Measurements from ENCODE around the gene TNNC1.

TNNC1 gene

GRCh38 chr3:52428151-52429005 lies 25.5 kb downstream of the TNNC1 start:
- peak in 2 of 5 donors; percentile 19 to 45 for DNase-seq

- DNase-seq, result no peak
These were observed 30.7 kb downstream of the TNNC1 start for GRCh38 chr3:52423173-52423572.

- DNase-seq, result no peak
These were observed 31.2 kb downstream of the TNNC1 start for GRCh38 chr3:52422669-52423068.

DNA sequence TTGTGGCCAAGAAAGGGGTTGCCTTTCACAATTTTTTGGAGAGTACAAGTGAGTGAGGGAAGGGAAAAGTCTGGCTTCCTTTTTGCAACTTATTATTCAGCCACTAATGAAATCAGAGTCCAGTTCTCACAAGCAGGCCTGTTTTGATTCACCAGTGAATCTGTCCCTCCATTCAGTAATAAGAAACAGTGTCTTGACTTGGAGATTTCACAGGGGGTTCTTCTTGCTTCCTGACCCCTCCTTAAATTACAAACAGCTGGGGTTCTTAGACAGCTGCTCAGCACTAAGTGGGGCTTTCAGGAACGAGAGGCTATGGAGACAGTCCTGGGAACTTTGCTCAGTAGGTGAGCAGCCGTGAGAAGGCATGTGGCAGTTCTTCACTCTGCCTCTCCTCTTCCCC lies 33.5 kb downstream of the TNNC1 start:
- no peak for DNase-seq

GRCh38 chr3:52415800-52416199 lies 38.0 kb downstream of the TNNC1 start:
- DNase-seq, result no peak

GRCh38 chr3:52408466-52408865 lies 45.4 kb downstream of the TNNC1 start:
- no peak for DNase-seq

DNA sequence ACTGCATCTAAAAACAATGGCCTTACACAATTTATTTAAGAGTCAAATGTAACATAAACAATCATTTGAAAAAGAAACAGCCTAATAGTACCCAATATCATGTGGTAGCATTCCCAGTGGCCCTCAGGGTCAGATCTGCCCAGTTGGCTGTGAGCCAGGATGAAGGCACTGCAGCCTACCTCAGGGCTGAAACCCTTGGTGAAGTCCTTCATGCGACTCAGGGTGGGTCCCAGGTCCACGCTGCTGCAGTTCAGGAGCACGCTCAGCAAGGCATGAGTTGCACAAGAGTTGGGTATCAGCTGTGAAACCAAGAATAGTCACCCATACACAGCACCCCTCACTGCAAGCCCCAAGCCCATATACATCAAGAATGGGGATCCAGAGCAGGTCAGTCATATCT lies 46.1 kb downstream of the TNNC1 start:
- DNase-seq, result peak in 1 of 5 donors; percentile 9

- DNase-seq, result peak in 1 of 5 donors; percentile 7
These were observed 46.9 kb downstream of the TNNC1 start for GRCh38 chr3:52406791-52407510.

GRCh38 chr3:52406231-52406661 lies 47.6 kb downstream of the TNNC1 start:
- peak in 1 of 5 donors; percentile 7 for DNase-seq

DNA sequence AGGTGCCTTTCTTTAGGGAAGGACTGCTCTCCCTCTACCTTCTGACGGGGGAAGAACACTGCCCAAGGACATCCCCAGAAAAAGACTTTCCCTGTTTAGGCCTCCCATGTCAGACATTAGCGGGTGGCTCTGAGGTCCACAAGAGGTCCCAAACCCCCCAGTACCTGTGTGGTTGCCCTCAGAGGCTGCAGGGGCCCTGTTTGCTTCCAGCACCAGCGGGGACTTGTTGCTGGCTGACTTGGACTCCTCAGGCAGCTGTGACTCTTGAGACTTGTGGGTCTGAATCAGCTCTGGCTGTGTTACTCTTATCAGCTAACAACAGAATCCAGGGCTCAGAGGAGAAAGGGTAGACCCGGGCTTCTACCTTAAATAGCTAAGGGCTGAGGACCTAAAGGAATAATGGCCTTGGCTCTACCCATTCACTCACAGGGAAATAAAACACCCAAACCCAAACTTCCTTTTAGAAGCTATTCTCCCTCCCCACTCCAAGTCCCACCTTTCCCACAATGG lies 48.2 kb downstream of the TNNC1 start:
- DNase-seq, result no peak

GRCh38 chr3:52405066-52405465 lies 48.8 kb downstream of the TNNC1 start:
- DNase-seq, result no peak

- no peak for DNase-seq
These were observed 49.5 kb downstream of the TNNC1 start for GRCh38 chr3:52404391-52404790.

- DNase-seq, result peak in 1 of 5 donors; percentile 3
These were observed 49.9 kb downstream of the TNNC1 start for GRCh38 chr3:52403955-52404354.

DNA sequence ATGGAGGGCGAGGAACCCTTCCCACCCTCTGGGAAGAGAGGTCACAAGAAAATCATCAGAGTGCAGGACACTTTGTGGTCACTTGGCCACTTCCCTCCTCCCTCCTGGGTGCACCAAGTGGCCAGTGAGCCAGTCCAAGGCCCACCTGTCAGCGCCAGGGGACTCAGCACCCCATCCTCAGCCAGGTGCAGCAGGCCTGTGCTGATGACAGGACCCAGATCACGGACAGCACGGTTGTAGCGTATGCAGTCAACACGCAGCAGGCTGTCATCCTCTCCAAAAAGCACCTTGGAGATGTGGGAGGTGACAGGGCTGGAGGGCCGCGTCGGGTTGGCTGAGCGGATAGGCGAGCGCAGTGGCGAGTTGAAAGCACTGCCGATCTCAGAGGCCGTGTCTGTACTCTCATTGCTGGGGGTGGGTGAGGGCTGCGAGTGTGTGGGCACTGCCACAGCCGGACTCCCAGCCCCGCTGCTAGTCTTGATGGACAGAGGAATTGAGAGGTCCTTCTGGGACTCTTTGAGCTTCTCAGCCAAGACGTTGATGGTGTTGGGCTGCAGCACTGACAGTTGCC lies 50.5 kb downstream of the TNNC1 start:
- peak in 1 of 5 donors; percentile 9 for DNase-seq

DNA sequence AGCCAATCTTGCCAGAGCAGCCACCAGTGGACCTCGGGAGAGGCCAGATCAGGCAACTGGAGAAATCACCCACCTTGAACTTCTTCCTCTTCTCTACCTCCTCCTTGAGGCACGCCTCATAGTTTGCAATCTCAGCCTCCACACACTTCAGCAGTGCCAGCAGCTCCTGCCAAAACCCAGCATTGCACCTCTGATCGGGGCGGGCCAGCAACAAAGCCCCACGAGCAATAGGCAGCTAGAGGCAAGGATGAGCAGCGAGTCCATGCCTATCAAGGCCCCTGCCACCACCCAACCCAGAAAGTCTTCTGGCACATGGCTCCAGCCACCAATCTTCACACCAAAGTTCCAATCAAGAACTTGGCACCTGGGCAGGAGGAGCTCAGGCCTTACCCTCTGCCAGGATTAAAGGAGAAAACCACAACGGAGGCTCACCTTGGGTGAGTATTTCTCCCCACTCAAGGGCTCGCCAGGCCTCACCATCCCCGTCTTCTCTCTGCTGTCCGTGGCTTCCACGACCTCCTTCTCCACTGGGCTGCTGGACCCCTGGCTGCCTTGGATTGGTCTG lies 51.1 kb downstream of the TNNC1 start:
- peak in 1 of 5 donors; percentile 9 for DNase-seq

DNA sequence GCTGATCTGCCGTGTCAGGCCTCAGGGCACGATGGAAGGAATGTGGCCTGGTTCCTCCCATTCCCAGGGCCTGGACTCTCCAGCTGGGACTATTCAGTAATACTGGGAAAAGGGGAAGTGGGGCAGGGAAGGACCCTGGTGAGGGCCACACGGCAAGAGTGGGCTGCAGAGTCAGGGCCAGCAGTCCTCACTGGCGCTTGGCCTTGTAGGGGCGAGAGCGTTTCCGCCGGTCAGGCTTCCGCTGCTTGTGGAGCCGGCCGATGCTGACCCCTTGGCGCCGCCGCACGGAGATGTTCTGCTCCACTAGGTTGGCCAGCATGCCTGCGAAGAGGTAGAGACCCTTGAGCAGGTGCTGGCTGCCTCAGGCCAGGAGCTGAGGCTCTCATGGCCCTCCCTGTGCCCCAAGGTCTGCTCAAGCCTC lies 51.7 kb downstream of the TNNC1 start:
- DNase-seq, result no peak

GRCh38 chr3:52401551-52401950 lies 52.3 kb downstream of the TNNC1 start:
- DNase-seq, result no peak
